HEK293T (cell line): ENCODE measurements around the gene TBX21.

Source experiments
- CTCF ChIA-PET: fragments of 350-600 bp; formaldehyde crosslinking; extraction: SDS; loops from one replicate; lab custom pipeline; 2021; ENCODE audit warnings: antibody characterized with exemption, inconsistent platforms; lab: Yijun Ruan, JAX
- POLR2A ChIA-PET: fragments of 350-600 bp; formaldehyde crosslinking; extraction: SDS; loops from one replicate; lab custom pipeline; 2020; ENCODE audit warnings: antibody characterized with exemption, inconsistent platforms; lab: Yijun Ruan, JAX
- DNase-seq: peaks from one replicate; pipeline ENCODE4 v3.0.0; 2012; ENCODE audit warnings: mixed read lengths; ENCODE audit errors: extremely low spot score
- ARNT ChIP-seq: fragments of 450-650 bp; IDR thresholded peaks from 2 replicates; pipeline ENCODE4 v1.6.1; 2017; ENCODE audit warnings: mild to moderate bottlenecking
- BHLHE40 ChIP-seq: fragments of 450-650 bp; IDR thresholded peaks from 2 replicates; pipeline ENCODE4 v1.6.1; 2016; ENCODE audit warnings: mild to moderate bottlenecking, moderate library complexity, borderline replicate concordance
- CTBP1 ChIP-seq: fragments of 450-650 bp; IDR thresholded peaks from 2 replicates; pipeline ENCODE4 v1.6.1; 2016; ENCODE audit warnings: borderline replicate concordance
- ELF4 ChIP-seq: fragments of 450-650 bp; IDR thresholded peaks from 2 replicates; pipeline ENCODE4 v1.6.1; 2017; ENCODE audit warnings: antibody characterized with exemption
- FOXA1 ChIP-seq: fragments of 450-650 bp; IDR thresholded peaks from 2 replicates; pipeline ENCODE4 v1.6.1; 2016; ENCODE audit warnings: mild to moderate bottlenecking
- FOXK2 ChIP-seq: fragments of 450-650 bp; IDR thresholded peaks from 2 replicates; pipeline ENCODE4 v1.6.1; 2016; ENCODE audit warnings: mild to moderate bottlenecking
- FOXM1 ChIP-seq: fragments of 450-650 bp; IDR thresholded peaks from 2 replicates; pipeline ENCODE4 v1.6.1; 2017; ENCODE audit warnings: mild to moderate bottlenecking, borderline replicate concordance
- HDGF ChIP-seq: fragments of 450-650 bp; IDR thresholded peaks from 2 replicates; pipeline ENCODE4 v1.6.1; 2017; ENCODE audit warnings: antibody characterized with exemption, borderline replicate concordance
- L3MBTL2 ChIP-seq: fragments of 450-650 bp; conservative IDR thresholded peaks from 2 replicates; pipeline ENCODE4 v1.6.1; 2016; ENCODE audit warnings: mild to moderate bottlenecking
- NFRKB ChIP-seq: fragments of 450-650 bp; IDR thresholded peaks from 2 replicates; pipeline ENCODE4 v1.6.1; 2016; ENCODE audit warnings: mild to moderate bottlenecking, moderate library complexity
- SP1 ChIP-seq: fragments of 450-650 bp; IDR thresholded peaks from 2 replicates; pipeline ENCODE4 v1.6.1; 2017
- SUZ12 ChIP-seq: fragments of 450-650 bp; IDR thresholded peaks from 2 replicates; pipeline ENCODE4 v1.6.1; 2016; ENCODE audit warnings: mild to moderate bottlenecking
- TARDBP ChIP-seq: fragments of 450-650 bp; IDR thresholded peaks from 2 replicates; pipeline ENCODE4 v1.6.1; 2016
- ZNF384 ChIP-seq: fragments of 450-650 bp; IDR thresholded peaks from 2 replicates; pipeline ENCODE4 v1.6.1; 2016
- TF ChIP-seq, protein P1 (sequence below): fragments of 450-650 bp; IDR thresholded peaks from 2 replicates; pipeline ENCODE4 v1.6.1; 2016

The TBX21 gene

GRCh38 chr17:47725446-47726111 is 7.5 kb upstream of the TBX21 start:
- CTCF ChIA-PET: interaction anchor here (0.8 to 1.4 kb wide), 4 partner anchors 7 to 110 kb away, joined by 3 to 4 read pairs (median 3); partner anchors contain the start of gene TBX21
- no peak for TF ChIP-seq CTBP1
- no peak for TF ChIP-seq L3MBTL2
- no peak for TF ChIP-seq ZNF384
- TF ChIP-seq ARNT: no peak
- TF ChIP-seq TARDBP: no peak
- TF ChIP-seq SP1: no peak
- TF ChIP-seq FOXK2: no peak
- no peak for TF ChIP-seq HDGF
- TF ChIP-seq SUZ12: no peak
- no peak for TF ChIP-seq NFRKB
- TF ChIP-seq, protein P1, sequence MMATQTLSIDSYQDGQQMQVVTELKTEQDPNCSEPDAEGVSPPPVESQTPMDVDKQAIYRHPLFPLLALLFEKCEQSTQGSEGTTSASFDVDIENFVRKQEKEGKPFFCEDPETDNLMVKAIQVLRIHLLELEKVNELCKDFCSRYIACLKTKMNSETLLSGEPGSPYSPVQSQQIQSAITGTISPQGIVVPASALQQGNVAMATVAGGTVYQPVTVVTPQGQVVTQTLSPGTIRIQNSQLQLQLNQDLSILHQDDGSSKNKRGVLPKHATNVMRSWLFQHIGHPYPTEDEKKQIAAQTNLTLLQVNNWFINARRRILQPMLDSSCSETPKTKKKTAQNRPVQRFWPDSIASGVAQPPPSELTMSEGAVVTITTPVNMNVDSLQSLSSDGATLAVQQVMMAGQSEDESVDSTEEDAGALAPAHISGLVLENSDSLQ: no peak
- no peak for TF ChIP-seq FOXA1
- DNase-seq: no peak
- POLR2A ChIA-PET: interaction anchor here (1.7 kb wide), 1 partner anchor 76 kb away, joined by 6 read pairs; the partner anchor contains the start of gene KPNB1

- CTCF ChIA-PET: interaction anchor here (1.2 kb wide), 1 partner anchor 12 kb away, joined by 3 read pairs; no protein-coding TSS in a partner anchor
- TF ChIP-seq HDGF (no peak), SP1 (no peak), NFRKB (no peak)
- POLR2A ChIA-PET: interaction anchor here (1.7 kb wide), 1 partner anchor 77 kb away, joined by 6 read pairs; the partner anchor contains the start of gene KPNB1
- DNase-seq: no peak
Measured at GRCh38 chr17:47726796-47727703, 6.0 kb upstream of the TBX21 start.

GRCh38 chr17:47727704-47728036 is 5.4 kb upstream of the TBX21 start:
- no peak for DNase-seq
- POLR2A ChIA-PET: no interaction called here
- CTCF ChIA-PET: no interaction called here
- no peak for TF ChIP-seq ZNF384
- TF ChIP-seq FOXK2: no peak
- no peak for TF ChIP-seq FOXA1
- no peak for TF ChIP-seq ARNT

DNA sequence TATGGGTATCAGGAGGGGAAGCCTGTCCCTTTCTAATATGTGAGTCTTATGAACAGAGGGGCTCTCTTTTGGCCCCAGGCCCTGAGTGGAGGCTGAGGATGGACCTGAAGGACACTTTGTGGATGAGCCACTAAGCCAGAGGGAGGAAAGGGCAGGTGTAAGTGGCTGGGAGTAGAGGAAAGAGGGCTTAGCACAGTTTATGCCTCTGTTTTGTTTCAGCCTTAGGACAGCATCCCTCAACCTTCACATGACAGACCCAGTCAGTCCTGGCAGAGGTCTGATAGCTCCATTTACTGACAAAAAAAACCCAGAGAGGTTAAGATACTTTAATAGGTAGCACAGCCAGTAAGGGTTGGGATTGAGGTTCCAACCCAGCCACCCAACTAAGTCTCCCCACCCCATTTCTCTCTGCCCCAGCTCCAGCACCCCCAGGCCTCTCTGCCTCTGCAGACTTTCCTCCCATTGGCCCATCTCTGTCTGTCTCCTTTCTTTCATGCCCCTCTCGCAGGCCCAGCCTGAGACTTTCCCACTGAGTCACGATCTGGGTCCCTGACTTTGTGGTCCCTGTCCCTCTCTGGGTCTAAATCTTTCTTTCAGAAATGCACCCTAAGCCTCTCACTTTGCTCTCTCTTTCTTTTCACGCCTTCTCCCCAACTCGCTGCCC is 4.7 kb upstream of the TBX21 start:
- DNase-seq: no peak
- CTCF ChIA-PET: interaction anchor here (1.1 kb wide), 1 partner anchor 10 kb away, joined by 3 read pairs; no protein-coding TSS in a partner anchor
- POLR2A ChIA-PET: no interaction called here
- TF ChIP-seq ARNT: no peak

- DNase-seq: no peak
- ChIA-PET POLR2A (no interaction called here), CTCF (interaction anchor here (1.1 kb wide), 1 partner anchor 11 kb away, joined by 3 read pairs; no protein-coding TSS in a partner anchor)
- TF ChIP-seq FOXM1 (no peak), SP1 (no peak)
- TF ChIP-seq, protein P1: no peak
Measured at GRCh38 chr17:47729476-47729875, 3.6 kb upstream of the TBX21 start.

DNA sequence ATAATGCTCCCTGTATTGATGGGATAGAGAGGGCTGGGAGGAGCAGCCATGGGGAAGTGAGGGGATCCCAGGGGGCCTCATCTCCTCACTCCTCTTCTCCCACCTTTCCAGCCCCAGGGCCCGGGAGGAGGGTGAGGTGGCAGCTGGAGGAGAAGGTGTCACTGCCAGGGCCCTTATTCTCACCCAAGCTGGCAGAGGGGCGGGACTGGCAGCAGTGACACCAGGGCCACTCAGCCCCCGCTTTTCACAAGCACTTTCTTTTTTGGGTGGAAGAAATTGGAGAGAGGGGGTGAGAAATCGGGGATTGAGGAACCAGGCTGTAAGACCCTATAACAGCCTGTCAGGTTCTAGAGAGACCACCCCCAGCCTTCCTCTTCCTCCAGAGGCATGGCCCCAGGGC is 2.4 kb upstream of the TBX21 start:
- DNase-seq: no peak
- POLR2A ChIA-PET: no interaction called here
- CTCF ChIA-PET: no interaction called here
- TF ChIP-seq FOXM1: no peak
- no peak for TF ChIP-seq SUZ12
- no peak for TF ChIP-seq BHLHE40
- TF ChIP-seq HDGF: no peak
- TF ChIP-seq CTBP1: no peak
- no peak for TF ChIP-seq SP1
- TF ChIP-seq ZNF384: no peak
- no peak for TF ChIP-seq ELF4
- TF ChIP-seq, protein P1: no peak

DNA sequence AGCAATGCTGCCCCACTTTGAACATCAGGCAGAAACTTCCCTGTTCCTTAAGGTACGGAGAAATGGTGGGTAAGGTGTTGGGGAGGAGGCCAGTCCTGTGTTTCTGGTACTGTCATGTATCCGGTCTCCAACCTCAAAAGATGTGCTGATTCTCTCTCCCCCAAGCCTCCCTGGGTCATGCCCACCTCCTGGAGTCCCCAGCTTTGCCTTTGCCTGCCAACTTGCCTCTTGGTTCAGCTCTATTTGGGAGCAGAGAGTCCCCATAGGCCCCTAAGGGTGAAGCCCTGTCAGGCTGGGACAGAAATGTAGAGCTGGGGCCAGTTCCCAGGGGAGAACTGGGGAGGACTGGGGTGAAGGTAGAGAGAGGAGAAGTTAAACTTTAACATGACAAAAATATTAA is 1.6 kb upstream of the TBX21 start:
- ChIA-PET CTCF (interaction anchor here (2.6 kb wide), 1 partner anchor 10 kb away, joined by 10 read pairs; no protein-coding TSS in a partner anchor), POLR2A (no interaction called here)
- DNase-seq: no peak
- TF ChIP-seq BHLHE40: no peak
- no peak for TF ChIP-seq SUZ12
